ENCODE data around the gene SOD1.
A peak's percentile ranks its signal among the peaks of the same experiment; 100 is the strongest.
"Not testable (repeated sequence)": the region's sequence is repeated elsewhere in the genome, so short reads cannot be mapped to it uniquely, and the experiment has no call there.

SOD1 gene
- total RNA-seq: 116 to 132 (median 121) reads per million in 4 donors

GRCh38 chr21:31659536-31660258 is at the start of gene SOD1:
Gene SOD1 (plus strand): TSS chr21:31659693. CDS start chr21:31659770, 77 bp downstream.
- peak; percentile 93 to 97 (median 94) for DNase-seq

DNA sequence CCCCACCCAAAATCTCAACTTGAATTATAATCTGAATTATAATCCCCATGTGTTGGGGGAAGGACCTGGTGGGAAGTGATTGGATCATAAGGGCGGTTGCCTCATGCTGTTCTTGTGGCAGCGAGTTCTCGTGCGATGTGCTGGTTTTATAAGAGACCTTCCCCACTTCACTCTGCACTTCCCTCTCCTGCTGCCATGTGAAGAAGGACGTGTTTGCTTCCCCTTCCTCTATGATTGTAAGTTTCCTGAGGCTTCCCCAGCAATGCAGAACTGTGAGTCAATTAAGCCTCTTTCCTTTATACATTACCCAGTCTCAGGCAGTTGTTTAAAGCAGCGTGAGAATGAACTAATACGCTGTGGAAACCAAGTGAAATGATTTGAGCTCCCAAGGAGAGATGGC is 48.0 kb upstream of the SOD1 start:
- DNase-seq: no peak

DNA sequence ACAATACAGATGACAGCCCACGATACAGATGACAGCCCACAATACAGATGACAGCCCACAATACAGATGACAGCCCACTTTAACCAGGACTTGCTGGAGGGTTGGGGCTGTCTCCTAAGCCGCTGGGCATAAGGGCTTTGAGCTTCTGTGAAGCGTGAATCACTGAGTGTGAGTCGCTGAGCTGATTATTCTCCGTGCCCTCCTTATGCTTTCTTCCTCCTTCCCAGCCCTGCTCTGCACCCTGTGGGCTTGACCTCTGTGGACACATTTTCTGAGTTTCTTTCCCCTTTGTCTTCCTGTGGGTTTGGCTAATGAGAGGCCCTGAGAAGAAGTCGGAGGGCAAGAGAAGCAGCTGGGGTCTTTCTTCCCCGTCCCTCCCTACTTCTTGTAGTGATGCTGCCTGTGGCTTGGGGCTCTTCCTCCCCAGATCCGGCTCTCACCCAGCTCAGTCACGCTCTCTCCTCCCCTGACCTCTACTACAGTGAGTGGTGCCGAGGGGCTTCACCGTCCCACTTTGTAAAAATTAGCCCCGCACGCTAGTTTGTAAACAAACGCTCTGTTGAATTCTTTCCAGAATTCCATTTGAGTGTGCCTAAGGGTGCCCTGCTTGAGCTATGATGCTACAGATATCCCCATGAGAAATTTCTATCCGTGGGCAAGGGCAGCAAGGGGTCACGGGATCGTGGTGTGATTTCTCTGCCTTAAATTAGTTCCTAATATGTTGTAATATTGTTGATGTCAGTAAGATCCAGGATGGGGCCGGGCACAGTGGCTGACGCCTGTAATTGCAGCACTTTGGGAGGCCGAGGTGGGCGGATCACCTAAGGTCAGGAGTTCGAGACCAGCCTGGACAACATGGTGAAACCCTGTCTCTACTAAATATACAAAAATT is 46.4 kb upstream of the SOD1 start:
- no peak for DNase-seq

DNA sequence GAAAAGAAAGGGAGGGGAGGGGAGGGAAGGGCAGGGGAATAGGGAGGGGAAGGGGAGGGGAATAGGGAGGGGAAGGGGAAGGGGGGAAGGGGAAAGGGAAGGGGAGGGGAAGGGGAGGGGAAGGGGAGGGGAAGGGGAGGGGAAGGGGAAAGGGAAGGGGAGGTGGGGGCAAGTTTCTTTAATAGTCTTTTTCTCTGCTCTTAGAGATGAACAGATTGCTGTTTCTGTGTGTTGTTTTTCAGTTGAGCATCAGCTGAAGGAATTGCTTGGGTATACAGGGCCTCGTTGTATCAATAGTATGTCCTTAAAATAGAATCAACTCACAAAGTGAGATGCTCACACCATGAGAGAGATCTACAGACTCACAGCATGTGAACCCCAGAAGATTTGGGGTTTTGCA is 44.8 kb upstream of the SOD1 start:
- DNase-seq: no peak

GRCh38 chr21:31616216-31616615 is 43.3 kb upstream of the SOD1 start:
- DNase-seq: no peak

DNA sequence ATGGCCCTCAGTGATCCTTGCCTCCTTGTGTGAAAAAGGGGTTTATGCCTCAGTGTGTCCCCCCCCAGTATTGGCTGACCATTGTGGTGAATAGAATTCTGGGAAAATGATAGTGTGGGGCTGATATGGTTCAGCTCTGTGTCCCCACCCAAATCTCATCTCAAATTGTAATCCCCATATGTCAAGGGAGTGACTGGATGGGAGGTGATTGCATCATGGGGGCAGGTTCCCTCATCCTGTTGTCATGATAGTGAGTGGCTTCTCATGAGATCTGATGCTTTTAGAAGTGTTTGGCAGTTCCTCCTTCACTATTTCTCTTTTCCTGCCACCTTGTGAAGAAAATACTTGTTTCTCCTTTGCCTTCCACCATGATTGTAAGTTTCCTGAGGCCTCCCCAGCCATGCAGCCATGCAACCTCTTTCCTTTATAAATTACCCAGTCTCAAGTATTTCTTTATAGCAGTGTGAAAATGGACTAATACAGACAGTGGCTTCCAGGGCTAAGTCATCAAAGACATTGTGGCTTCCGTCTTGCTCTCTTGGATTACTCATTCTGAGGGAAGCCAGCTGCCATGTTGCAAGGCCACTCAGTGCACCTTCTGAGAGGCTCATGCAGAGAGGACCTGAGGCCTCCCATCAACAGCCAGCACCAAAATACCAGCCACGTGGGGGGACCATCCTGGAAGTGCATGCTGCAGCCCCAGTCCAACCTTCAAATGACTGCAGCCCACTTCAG is 40.6 kb upstream of the SOD1 start:
- DNase-seq: peak in 1 of 5 donors; percentile 39

GRCh38 chr21:31622397-31622796 is 37.1 kb upstream of the SOD1 start:
- DNase-seq: no peak

DNA sequence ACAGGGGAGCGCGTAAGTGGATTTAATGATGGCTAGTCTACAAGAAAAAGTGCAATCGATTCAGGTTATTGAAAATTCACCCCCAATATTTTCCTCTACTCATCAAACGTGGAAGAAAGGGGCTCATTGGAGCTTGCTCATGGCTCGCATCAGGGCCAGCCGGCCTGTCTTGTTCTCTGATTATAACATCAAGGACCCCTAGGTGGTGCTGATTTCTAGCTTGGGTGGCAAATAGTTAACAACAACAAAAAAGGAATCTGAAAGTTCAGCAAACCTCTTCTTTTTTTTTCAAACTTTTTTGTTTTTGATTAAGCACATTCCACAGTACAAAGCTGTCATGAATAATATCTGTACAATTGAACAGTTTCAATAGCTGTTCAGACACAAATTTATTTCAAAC is 35.8 kb upstream of the SOD1 start:
- no peak for DNase-seq

DNA sequence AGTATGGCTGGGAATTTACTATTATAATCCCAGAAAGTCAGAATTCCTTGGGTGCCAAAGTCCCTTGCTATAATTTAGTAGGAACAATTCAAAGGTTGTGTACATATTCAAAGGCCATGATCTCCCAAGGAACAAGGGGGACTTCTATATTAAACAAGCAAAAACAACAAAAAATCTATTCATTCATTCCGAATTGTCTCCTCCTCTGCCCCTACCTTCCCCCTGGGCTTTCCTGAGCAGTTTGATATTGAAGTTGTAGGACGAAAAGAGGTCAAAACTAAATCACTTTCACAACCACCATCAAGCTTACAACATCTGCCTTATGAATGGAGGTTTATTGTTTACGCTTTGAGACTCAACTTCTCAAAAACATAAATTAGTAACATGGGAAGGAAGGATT is 35.3 kb upstream of the SOD1 start:
- no peak for DNase-seq

- DNase-seq: no peak
Measured at GRCh38 chr21:31624961-31625491, 34.5 kb upstream of the SOD1 start.

DNA sequence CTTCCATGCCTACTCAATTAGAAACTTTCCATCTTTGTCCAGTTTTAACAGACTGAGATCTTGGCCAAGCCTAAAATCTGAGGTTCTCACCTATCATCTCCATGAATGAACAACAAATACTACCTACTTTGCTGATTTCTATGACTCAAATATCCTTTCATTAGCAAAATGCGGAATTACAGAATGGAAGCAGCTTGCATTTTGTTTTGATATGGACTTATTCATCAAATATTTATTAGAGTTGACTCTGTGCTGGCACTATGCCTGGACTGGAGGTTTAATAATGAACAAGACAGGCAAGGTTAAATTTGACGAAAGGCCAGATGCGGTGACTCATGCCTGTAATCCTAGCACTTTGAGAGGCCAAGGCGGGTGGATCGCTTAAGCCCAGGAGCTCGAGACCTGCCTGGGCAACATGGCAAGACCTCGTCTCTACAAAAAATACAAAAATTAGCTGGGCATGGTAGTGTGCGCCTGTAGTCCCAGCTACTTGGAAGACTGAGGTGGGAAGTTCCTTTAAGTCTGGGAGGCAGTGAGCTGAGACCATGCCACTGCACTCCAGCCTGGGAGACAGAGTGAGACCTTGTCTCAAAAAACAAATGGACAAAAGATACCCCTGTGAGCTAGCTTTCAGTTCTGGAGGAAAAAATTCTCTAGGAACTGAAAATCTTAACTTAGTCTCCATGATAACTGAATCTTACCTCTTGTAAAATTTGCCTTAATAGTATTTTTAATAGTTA is 29.4 kb upstream of the SOD1 start:
- no peak for DNase-seq

GRCh38 chr21:31631881-31632280 is 27.6 kb upstream of the SOD1 start:
- not testable (repeated sequence) for DNase-seq

DNA sequence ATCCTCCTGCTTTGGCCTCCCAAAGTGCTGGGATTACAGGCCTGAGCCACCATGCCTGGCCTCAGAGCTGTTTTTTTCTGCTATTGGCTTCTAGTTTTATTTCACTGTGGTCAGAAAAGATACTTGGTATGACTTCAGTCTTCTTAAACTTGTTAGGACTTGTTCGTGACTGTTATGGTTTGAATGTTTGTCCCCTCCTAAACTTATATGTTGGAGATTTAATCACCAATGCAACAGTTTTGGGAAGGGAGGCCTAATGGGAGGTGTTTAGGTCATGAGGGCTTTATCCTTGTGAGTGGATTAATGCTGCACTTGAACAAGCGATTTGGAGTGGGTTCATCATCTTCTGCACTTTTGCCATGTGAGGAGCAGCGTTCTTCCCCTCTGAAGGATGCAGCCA is 24.5 kb upstream of the SOD1 start:
- no peak for DNase-seq

GRCh38 chr21:31636874-31637273 is 22.6 kb upstream of the SOD1 start:
- no peak for DNase-seq

GRCh38 chr21:31641416-31641922 is 18.0 kb upstream of the SOD1 start:
- DNase-seq: no peak

- DNase-seq: no peak
Measured at GRCh38 chr21:31644643-31645042, 14.8 kb upstream of the SOD1 start.

GRCh38 chr21:31647650-31648049 is 11.8 kb upstream of the SOD1 start:
- no peak for DNase-seq

DNA sequence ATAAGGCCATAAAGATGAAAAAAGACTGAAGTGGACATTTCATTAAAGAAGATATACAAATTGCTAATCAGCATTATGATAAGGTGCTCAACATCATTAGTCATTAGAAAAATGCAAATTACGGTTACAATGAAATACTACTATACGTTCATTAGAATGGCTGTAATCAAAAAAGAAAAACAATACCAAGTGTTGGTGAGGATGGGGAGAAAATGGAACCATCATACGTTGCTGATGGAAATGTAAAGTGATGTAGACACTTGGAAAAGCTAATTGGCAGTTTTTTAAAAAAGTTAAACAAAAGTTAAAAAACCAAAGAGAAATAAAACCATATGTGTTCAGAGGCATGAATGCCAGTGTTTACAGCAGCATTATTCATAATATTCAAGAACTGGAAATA is 8.6 kb upstream of the SOD1 start:
- DNase-seq: no peak

DNA sequence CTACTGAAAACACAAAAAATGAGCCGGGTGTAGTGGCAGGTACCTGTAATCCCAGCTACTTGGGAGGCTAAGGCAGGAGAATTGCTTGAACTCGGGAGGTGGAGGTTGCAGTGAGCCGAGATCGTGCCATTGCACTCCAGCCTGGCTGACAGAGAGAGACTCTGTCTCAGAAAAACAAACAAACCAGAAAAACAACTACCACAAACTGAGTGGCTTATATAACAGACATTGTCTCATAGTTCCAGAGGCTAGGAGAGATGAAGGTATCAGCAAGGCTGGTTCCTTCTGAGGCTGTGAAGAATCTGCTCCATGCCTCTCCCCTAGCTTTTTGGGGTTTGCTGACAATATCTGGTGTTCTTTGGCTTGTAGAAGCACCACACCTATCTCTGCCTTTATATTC is 8.0 kb upstream of the SOD1 start:
- DNase-seq: not testable (repeated sequence)

GRCh38 chr21:31654340-31654739 is 5.2 kb upstream of the SOD1 start:
- no peak for DNase-seq

GRCh38 chr21:31654821-31655580 is 4.5 kb upstream of the SOD1 start:
- not testable (repeated sequence) for DNase-seq

All from T-helper 1 cell (primary cell).